ENCODE data around the gene MED7. TPM values are rescaled to one million over a fixed set of nuclear protein-coding genes. Genes with fewer than 3 reads are reported as not detected.

Gene MED7
- total and polyA plus RNA-seq, 12 donors = 7.3 to 11.5 (median 9.3) TPM

DNA sequence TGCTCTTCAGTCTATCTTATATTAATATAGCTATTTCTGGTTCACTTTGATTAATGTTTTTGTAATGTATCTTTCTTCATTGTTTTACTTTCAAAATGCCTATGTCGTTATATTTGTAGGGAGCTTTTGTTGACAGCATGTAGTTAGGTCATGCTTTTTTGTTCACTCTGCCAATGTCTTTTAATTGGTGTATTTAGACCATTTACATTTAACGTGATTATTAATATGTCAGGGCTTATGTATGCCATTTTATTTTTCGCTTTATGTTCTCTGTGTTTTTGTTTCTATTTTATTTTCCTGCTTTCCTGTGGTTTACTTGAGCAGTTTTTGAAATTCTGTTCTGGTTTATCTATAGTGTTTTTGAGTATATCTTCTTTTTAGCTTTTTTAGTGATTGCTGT, 12.6 kb upstream of the MED7 start:
- DNase-seq = no peak
- H3K36me3 ChIP-seq = no peaks in the 10 kb centered on the region
- 69 to 88% methylated on average over 3 of the region's 3 CpGs for WGBS, 2 donors
- H3K27ac ChIP-seq = peak overlapping the region in 1 of 10 donors; percentile 5
- TF ChIP-seq, protein P1, sequence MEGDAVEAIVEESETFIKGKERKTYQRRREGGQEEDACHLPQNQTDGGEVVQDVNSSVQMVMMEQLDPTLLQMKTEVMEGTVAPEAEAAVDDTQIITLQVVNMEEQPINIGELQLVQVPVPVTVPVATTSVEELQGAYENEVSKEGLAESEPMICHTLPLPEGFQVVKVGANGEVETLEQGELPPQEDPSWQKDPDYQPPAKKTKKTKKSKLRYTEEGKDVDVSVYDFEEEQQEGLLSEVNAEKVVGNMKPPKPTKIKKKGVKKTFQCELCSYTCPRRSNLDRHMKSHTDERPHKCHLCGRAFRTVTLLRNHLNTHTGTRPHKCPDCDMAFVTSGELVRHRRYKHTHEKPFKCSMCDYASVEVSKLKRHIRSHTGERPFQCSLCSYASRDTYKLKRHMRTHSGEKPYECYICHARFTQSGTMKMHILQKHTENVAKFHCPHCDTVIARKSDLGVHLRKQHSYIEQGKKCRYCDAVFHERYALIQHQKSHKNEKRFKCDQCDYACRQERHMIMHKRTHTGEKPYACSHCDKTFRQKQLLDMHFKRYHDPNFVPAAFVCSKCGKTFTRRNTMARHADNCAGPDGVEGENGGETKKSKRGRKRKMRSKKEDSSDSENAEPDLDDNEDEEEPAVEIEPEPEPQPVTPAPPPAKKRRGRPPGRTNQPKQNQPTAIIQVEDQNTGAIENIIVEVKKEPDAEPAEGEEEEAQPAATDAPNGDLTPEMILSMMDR (IDR thresholded peaks at IDR 0.05) = no peak
- H3K27me3 ChIP-seq = peaks cover 0 to 5% (median 0%) of the 10 kb centered on the region in 7 donors
- no peak for ATAC-seq
- H3K4me3 ChIP-seq = no peak overlapping the region
- intact Hi-C loops (cut with DNase I) = loop anchor here in 3 of 10 donors (5.0 to 10.0 kb wide), 3 partner anchors 90 to 160 kb away; no protein-coding TSS in a partner anchor
- peaks cover 0 to 3% (median 0%) of the 10 kb centered on the region in 11 donors for H3K9me3 ChIP-seq
- H3K4me1 ChIP-seq = no peaks in the 10 kb centered on the region

DNA sequence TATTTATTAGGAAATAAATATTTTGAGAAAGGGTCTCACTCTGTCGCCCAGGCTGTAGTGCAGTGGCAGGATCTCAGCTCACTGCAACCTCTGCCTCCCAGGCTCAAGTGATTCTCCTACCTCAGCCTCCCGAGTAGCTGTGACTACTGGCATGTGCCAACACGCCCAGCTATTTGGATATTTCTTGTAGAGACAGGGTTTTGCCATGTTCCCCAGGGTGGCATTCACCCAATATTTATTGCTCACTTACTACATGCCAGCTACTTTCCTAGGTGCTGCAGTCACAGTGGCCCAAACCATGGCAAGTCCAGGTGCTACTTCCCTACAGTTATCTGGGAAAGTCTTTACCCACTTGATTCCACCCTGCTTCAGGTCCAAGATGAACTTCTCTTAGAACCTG, 8.3 kb upstream of the MED7 start:
- DNase-seq = no peak
- intact Hi-C loops (cut with DNase I) = loop anchor here in 6 of 10 donors (5.0 to 10.0 kb wide), 3 partner anchors 94 to 164 kb away; no protein-coding TSS in a partner anchor
- 85% methylated on average over 3 of the region's 3 CpGs for whole genome bisulfite sequencing, 2 donors

DNA sequence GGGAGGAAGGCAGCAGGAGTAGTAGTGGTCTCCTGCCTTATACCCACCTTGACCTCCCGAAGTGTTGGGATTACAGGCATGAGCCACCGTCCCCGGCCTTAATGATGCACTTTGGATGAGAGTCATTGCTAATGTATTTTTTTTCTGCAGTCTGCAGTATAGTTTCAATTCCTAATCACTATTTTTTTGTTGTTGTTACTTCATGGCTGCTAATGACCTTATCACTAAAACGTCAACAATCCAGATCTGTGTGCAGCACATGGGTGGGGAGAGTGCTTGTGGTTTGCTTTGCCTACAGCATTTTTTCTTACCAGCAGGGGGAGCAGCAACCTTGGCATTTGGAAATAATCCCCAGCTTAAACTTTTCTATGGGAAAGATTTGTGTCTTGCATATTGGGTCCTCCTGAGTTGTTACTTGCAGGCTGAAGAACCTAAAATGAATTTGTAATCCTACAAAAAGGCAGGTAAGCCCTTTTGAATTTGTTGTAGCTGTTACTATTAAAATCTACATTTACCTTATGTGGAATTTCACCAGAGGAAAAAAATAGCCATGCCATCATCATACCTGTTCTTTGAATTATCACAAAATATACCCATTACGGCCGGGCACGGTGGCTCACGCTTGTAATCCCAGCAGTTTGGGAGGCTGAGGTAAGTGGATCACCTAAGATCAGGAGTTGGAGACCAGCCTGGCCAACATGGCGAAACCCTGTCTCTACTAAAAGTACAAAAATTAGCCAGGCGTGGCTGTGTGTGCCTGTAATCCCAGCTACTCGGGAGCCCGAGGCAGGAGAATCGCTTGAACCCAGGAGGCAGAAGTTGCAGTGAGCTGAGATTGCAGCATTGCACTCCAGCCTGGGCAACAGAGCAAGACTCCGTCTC, 6.3 kb upstream of the MED7 start:
- DNase-seq (peak in 1 of 2 donors; percentile 68), ATAC-seq (peak in 7 of 8 donors; percentile 64 to 80 (median 74))
- TF ChIP-seq, protein P1 (IDR thresholded peaks at IDR 0.05) = peak; percentile 72 to 92 (median 86)
- Histone ChIP-seq H3K9me3 (no peaks in the 10 kb centered on the region), H3K4me3 (no peak overlapping the region), H3K36me3 (no peaks in the 10 kb centered on the region), H3K4me1 (peaks cover 0 to 11% (median 4%) of the 10 kb centered on the region in 9 donors), H3K27me3 (peaks cover 0 to 4% (median 0%) of the 10 kb centered on the region in 7 donors), H3K27ac (no peak overlapping the region)
- 69 to 80% methylated on average over 14 of the region's 14 CpGs for WGBS, 2 donors
- intact Hi-C loops (cut with DNase I) = loop anchor here in 5 of 10 donors (1.0 to 10.0 kb wide), 3 partner anchors 158 to 326 kb away; no protein-coding TSS in a partner anchor

More for the DNA sequence above, 8.3 kb upstream of the MED7 start:
- H3K27me3 ChIP-seq = peaks cover 0 to 4% (median 0%) of the 10 kb centered on the region in 7 donors
- no peak overlapping the region for H3K27ac ChIP-seq
- no peak for ATAC-seq
- TF ChIP-seq, protein P1 (IDR thresholded peaks at IDR 0.05) = no peak
- no peaks in the 10 kb centered on the region for H3K36me3 ChIP-seq
- no peak overlapping the region for H3K4me3 ChIP-seq
- peaks cover 0 to 9% (median 4%) of the 10 kb centered on the region in 9 donors for H3K4me1 ChIP-seq
- H3K9me3 ChIP-seq = peaks cover 0 to 3% (median 0%) of the 10 kb centered on the region in 11 donors

DNA sequence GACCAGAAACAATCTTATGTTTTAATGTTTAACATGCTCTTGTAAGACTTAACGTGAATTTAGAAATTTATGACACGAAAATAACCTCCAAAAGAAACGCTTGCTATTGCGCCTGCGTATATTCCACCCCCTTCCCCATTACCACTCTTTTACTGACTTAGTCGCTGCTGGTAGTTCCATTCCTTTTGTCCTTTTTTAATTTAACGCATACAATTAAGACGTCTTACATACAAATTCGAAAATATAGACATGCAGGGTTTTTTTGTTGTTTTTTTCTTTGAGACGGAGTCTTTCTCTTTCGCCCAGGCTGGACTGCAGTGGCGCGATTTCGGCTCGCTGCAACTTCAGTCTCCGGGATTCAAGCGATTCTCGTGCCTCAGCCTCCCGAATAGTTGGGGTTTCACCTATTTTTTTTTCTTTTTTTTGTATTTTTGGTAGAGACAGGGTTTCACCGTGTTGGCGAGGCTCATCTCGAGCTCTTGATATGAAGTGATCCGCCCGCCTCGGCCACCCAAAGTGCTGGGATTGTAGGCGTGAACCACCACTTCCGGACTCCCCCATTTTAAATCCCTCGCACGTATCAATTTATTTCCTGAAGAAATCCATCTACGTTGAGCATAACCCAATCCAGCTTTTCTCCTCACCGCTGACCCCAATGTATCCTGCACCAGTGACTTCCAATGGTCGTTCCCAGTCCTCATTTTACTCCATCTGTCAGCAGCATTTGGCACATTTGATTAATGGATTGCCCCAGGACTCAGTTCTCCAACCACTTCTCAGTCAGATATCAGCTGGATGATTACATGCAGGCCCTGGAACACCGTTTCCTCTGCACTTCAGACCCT, 684 bp upstream of the MED7 start:
- TF ChIP-seq, protein P1 (IDR thresholded peaks at IDR 0.05) = no peak
- Histone ChIP-seq H3K4me3 (peak overlapping the region; percentile 77 to 96 (median 88)), H3K36me3 (peaks cover 0 to 13% (median 6%) of the 10 kb centered on the region in 9 donors), H3K9me3 (no peaks in the 10 kb centered on the region), H3K27me3 (no peaks in the 10 kb centered on the region), H3K27ac (peak overlapping the region; percentile 83 to 96 (median 90)), H3K4me1 (peaks cover 0 to 20% (median 15%) of the 10 kb centered on the region in 9 donors)
- peak; percentile 41 to 57 for DNase-seq
- peak; percentile 53 to 81 (median 70) for ATAC-seq
- intact Hi-C loops (cut with DNase I) = loop anchor here in 1 of 10 donors (10.0 kb wide), 1 partner anchor 331 kb away; no protein-coding TSS in a partner anchor
- WGBS, 2 donors = 5 to 7% methylated on average over 33 of the region's 33 CpGs

All from heart right ventricle (tissue), 16 donors.